Panc1 (cell line): ENCODE measurements around the gene ZNF324. TPM values are rescaled to one million over a fixed set of nuclear protein-coding genes. Genes with fewer than 3 reads are reported as not detected.

Experiments used
- ATAC-seq: fragments of 200-7000 bp; cut with Tn5 transposase; 2 replicates; pipeline ENCODE4 v1.9.1; 2020; ENCODE audit warnings: mild to moderate bottlenecking, moderate library complexity
- BruUV-seq: library from RNA; stranded (reverse); fragments of 400-500 nt; replicated peaks from 2 replicates; lab custom pipeline; 2021; lab: Mats Ljungman, UMichigan
- CTCF ChIA-PET: fragments of 300-600 bp; sonication (Branson Sonifier 250); formaldehyde crosslinking; loops from one replicate; lab custom pipeline; 2022; ENCODE audit warnings: antibody characterized with exemption; lab: Charles Lee
- POLR2A ChIA-PET: fragments of 300-600 bp; sonication (Branson Sonifier 250); formaldehyde crosslinking; loops from one replicate; lab custom pipeline; 2022; ENCODE audit warnings: antibody characterized with exemption; lab: Charles Lee
- DNase-seq: peaks from one replicate; pipeline ENCODE4 v3.0.0-alpha.2; 2010; ENCODE audit warnings: low read depth, low spot score
- H3K27ac ChIP-seq: 2 replicates; pipeline ENCODE4 v1.5.1; 2011; ENCODE audit warnings: mild to moderate bottlenecking, low read length, inconsistent platforms
- H3K27me3 ChIP-seq: fragments of 200-500 bp; sonication (Bioruptor generic); 2 replicates; pipeline ENCODE4 v1.6.0; 2014; ENCODE audit warnings: low read length, inconsistent platforms; ENCODE audit not compliant: control insufficient read depth, insufficient read depth
- H3K36me3 ChIP-seq: fragments of 200-500 bp; sonication (Bioruptor generic); 2 replicates; pipeline ENCODE4 v1.5.1; 2014; ENCODE audit warnings: inconsistent platforms, mild to moderate bottlenecking, low read length, moderate library complexity; ENCODE audit not compliant: control insufficient read depth, insufficient read depth
- H3K4me1 ChIP-seq: 2 replicates; pipeline ENCODE4 v1.5.1; 2011; ENCODE audit warnings: inconsistent platforms, mild to moderate bottlenecking, low read length, moderate library complexity; ENCODE audit not compliant: control insufficient read depth, insufficient read depth
- H3K4me3 ChIP-seq, 2 experiments: 2 replicates each; pipeline ENCODE4 v1.5.1; 2011 to 2012; ENCODE audit warnings: low read depth in 2 of 2, low read length in 2 of 2, mild to moderate bottlenecking in 2 of 2, inconsistent platforms in 1 of 2, moderate library complexity in 1 of 2
- H3K9me3 ChIP-seq: fragments of 200-500 bp; sonication (Bioruptor generic); 2 replicates; pipeline ENCODE4 v1.5.1; 2014; ENCODE audit warnings: low read depth, mild to moderate bottlenecking, inconsistent platforms, low read length, moderate library complexity; ENCODE audit not compliant: control insufficient read depth, insufficient read depth
- POLR2AphosphoS5 ChIP-seq: IDR thresholded peaks from 2 replicates; pipeline ENCODE4 v1.6.1; 2012; ENCODE audit warnings: mild to moderate bottlenecking, low read depth, low read length, moderate library complexity
- SIN3A ChIP-seq: IDR thresholded peaks from 2 replicates; pipeline ENCODE4 v1.6.1; 2012; ENCODE audit warnings: low read depth, mild to moderate bottlenecking, low read length, moderate library complexity, borderline replicate concordance; ENCODE audit not compliant: insufficient read depth
- TCF7L2 ChIP-seq: IDR thresholded peaks from 2 replicates; pipeline ENCODE4 v1.6.1; 2011; ENCODE audit warnings: mild to moderate bottlenecking, low read depth, low read length, inconsistent platforms
- in situ Hi-C: cut with HindIII; loops from 2 replicates; pipeline ENCODE4 v1.10.0; 2016; ENCODE audit warnings: low sequenced_read_pairs, low pct_unique_long_range_greater_than_20kb
- intact Hi-C: fragments of 100-400 bp; cut with micrococcal nuclease; formaldehyde crosslinking; loops from one replicate; pipeline ENCODE4 v1.10.0; 2022; ENCODE audit not compliant: unreplicated experiment
- total RNA-seq: library from RNA; stranded (reverse); gene quantifications from one replicate; pipeline ENCODE4 v1.2.1, GENCODE V29; 2021; ENCODE audit not compliant: unreplicated experiment
- TF ChIP-seq, protein P1 (sequence below), 2 experiments: IDR thresholded peaks; 2 replicates each; pipeline ENCODE4 v1.6.1; 2011 to 2012; ENCODE audit warnings: low read depth in 2 of 2, control low read depth in 1 of 2, low read length in 1 of 2, mild to moderate bottlenecking in 1 of 2, moderate library complexity in 1 of 2; ENCODE audit not compliant: insufficient read depth in 1 of 2
- TF ChIP-seq, protein P2 (sequence below): fragments of 450-650 bp; IDR thresholded peaks from 2 replicates; pipeline ENCODE4 v1.5.1; 2017; ENCODE audit warnings: mild to moderate bottlenecking

ZNF324 gene
- total RNA-seq, 1 experiment from 2014 or later = 12.8 TPM

DNA sequence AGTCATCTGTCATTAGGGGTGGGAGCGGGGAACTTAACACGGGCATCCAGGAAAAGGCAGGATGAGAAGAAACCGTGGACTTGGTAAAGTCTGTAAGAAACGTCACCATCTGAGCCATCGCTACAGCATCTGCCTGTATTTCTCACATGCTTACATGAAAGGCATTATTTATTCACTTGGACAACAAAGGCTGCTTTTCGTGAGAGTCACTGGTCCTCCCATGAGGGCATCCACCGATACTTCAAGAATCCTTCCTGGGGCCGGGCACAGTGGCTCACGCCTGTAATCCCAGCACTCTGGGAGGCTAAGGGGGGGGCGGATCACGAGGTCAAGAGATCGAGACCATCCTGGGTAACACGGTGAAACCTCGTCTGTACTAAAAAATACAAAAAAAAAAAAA is 25.4 kb downstream of the ZNF324 start:
- Histone ChIP-seq H3K36me3 (no peaks in the 10 kb centered on the region), H3K4me3 (no peak overlapping the region), H3K27ac (no peak overlapping the region), H3K27me3 (no peaks in the 10 kb centered on the region), H3K9me3 (no peaks in the 10 kb centered on the region), H3K4me1 (no peaks in the 10 kb centered on the region)
- no peak for DNase-seq
- in situ Hi-C loops (no loop called here), intact Hi-C loops (no loop called here)
- BruUV-seq = no TSS peak
- POLR2A ChIA-PET = interaction anchor here (0.7 kb wide), 2 partner anchors 11 to 112 kb away, joined by 8 to 9 read pairs; no protein-coding TSS in a partner anchor
- CTCF ChIA-PET = no interaction called here
- TF ChIP-seq TCF7L2 = no peak
- TF ChIP-seq, protein P1, sequence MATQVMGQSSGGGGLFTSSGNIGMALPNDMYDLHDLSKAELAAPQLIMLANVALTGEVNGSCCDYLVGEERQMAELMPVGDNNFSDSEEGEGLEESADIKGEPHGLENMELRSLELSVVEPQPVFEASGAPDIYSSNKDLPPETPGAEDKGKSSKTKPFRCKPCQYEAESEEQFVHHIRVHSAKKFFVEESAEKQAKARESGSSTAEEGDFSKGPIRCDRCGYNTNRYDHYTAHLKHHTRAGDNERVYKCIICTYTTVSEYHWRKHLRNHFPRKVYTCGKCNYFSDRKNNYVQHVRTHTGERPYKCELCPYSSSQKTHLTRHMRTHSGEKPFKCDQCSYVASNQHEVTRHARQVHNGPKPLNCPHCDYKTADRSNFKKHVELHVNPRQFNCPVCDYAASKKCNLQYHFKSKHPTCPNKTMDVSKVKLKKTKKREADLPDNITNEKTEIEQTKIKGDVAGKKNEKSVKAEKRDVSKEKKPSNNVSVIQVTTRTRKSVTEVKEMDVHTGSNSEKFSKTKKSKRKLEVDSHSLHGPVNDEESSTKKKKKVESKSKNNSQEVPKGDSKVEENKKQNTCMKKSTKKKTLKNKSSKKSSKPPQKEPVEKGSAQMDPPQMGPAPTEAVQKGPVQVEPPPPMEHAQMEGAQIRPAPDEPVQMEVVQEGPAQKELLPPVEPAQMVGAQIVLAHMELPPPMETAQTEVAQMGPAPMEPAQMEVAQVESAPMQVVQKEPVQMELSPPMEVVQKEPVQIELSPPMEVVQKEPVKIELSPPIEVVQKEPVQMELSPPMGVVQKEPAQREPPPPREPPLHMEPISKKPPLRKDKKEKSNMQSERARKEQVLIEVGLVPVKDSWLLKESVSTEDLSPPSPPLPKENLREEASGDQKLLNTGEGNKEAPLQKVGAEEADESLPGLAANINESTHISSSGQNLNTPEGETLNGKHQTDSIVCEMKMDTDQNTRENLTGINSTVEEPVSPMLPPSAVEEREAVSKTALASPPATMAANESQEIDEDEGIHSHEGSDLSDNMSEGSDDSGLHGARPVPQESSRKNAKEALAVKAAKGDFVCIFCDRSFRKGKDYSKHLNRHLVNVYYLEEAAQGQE (IDR thresholded peaks at IDR 0.05; ENCODE audit: insufficient read depth in 1 of 2, low read depth in 2 of 2, low read length in 1 of 2) = no peak
- no peak for TF ChIP-seq POLR2AphosphoS5
- TF ChIP-seq, protein P2, sequence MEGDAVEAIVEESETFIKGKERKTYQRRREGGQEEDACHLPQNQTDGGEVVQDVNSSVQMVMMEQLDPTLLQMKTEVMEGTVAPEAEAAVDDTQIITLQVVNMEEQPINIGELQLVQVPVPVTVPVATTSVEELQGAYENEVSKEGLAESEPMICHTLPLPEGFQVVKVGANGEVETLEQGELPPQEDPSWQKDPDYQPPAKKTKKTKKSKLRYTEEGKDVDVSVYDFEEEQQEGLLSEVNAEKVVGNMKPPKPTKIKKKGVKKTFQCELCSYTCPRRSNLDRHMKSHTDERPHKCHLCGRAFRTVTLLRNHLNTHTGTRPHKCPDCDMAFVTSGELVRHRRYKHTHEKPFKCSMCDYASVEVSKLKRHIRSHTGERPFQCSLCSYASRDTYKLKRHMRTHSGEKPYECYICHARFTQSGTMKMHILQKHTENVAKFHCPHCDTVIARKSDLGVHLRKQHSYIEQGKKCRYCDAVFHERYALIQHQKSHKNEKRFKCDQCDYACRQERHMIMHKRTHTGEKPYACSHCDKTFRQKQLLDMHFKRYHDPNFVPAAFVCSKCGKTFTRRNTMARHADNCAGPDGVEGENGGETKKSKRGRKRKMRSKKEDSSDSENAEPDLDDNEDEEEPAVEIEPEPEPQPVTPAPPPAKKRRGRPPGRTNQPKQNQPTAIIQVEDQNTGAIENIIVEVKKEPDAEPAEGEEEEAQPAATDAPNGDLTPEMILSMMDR = no peak
- no peak for TF ChIP-seq SIN3A
- ATAC-seq = no peak

DNA sequence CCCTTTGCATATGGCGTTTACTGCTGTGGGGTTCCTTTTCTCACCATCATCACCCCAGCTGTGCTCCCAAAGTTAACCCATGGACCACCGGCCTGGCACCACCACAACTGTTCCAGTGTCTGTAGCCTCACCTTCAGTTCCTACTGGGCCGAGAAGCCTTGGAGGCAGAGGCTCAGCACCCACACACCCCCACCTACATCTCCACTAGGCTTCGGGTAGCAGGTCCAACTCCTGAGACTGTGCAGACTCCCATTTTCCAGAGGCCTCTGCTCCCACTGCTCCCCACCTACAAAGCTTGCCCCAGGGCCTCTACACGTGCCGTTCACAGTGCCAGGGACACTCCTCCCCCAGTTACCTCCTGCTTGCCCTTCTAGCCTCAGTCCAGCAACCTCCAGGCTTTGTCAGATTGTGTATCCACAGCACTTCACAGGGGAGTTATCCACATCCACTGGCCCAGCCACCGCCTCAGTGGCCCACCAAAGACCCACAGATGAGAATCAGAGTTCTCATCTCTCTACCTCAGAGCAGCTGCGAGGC is 30.8 kb downstream of the ZNF324 start:
- no peak for DNase-seq
- H3K27me3 ChIP-seq = no peaks in the 10 kb centered on the region
- TF ChIP-seq, protein P1 (IDR thresholded peaks at IDR 0.05; ENCODE audit: insufficient read depth in 1 of 2, low read depth in 2 of 2, low read length in 1 of 2) = no peak
- no peak for TF ChIP-seq POLR2AphosphoS5
- no peak for TF ChIP-seq TCF7L2
- peaks cover 3% of the 10 kb centered on the region; the same call in 1 of the 2 replicates for H3K36me3 ChIP-seq
- in situ Hi-C loops = no loop called here
- intact Hi-C loops = no loop called here
- no peak for ATAC-seq
- no peaks in the 10 kb centered on the region for H3K9me3 ChIP-seq
- no TSS peak for BruUV-seq
- POLR2A ChIA-PET = no interaction called here
- peak overlapping the region; percentile 1; the same call in 1 of the 2 replicates for H3K27ac ChIP-seq
- CTCF ChIA-PET = no interaction called here
- peaks cover 6% of the 10 kb centered on the region; the same call in 1 of the 2 replicates for H3K4me1 ChIP-seq
- no peak overlapping the region for H3K4me3 ChIP-seq
